ENCODE data around the gene KRTAP12-3. TPM values are rescaled to one million over a fixed set of nuclear protein-coding genes. Genes with fewer than 3 reads are reported as not detected.

Gene KRTAP12-3
- total RNA-seq, 1 experiment from 2014 or later, result not detected

GRCh38 chr21:44706026-44706705, 48.4 kb downstream of the KRTAP12-3 start:
- TF ChIP-seq CTCF (conservative IDR thresholded peaks at IDR 0.05) (no peak), EZH2 (IDR thresholded peaks at IDR 0.05; ENCODE audit: low read depth) (no peak)
- POLR2A ChIA-PET (ENCODE audit: unreplicated experiment), result no interaction called here
- BruUV-seq (replicated peaks), result no TSS peak
- Histone ChIP-seq H3K79me2 (ENCODE audit: low read depth) (no peaks in the 10 kb centered on the region), H3K4me3 (no peak overlapping the region), H3K4me2 (no peak overlapping the region), H4K20me1 (ENCODE audit: insufficient read depth) (no peaks in the 10 kb centered on the region), H3K9me3 (ENCODE audit: insufficient read depth, low read depth) (no peaks in the 10 kb centered on the region), H3F3A (ENCODE audit: insufficient read depth, low read depth) (no peaks in the 10 kb centered on the region), H3K4me1 (replicated peaks; ENCODE audit: insufficient read depth) (no peaks in the 10 kb centered on the region), H3K27ac (no peak overlapping the region), H3K27me3 (ENCODE audit: insufficient read depth, low read depth) (peaks cover 64% of the 10 kb centered on the region), H3K9me2 (ENCODE audit: insufficient read depth) (no peaks in the 10 kb centered on the region), H2AFZ (no peak overlapping the region), H3K36me3 (ENCODE audit: low read depth) (no peaks in the 10 kb centered on the region)
- CTCF ChIA-PET, result no interaction called here
- intact Hi-C loops (cut with micrococcal nuclease; ENCODE audit: unreplicated experiment), result no loop called here
- no peak for DNase-seq

- intact Hi-C loops (cut with micrococcal nuclease; ENCODE audit: unreplicated experiment), result no loop called here
Observed at GRCh38 chr21:44706706-44707581, 49.2 kb downstream of the KRTAP12-3 start.

More at GRCh38 chr21:44706706-44707581, 49.2 kb downstream of the KRTAP12-3 start:
- CTCF ChIA-PET, result no interaction called here
- H3K27ac ChIP-seq, result no peak overlapping the region
- no peak overlapping the region for H3K4me2 ChIP-seq
- H4K20me1 ChIP-seq (ENCODE audit: insufficient read depth), result no peaks in the 10 kb centered on the region
- no peaks in the 10 kb centered on the region for H3K36me3 ChIP-seq (ENCODE audit: low read depth)
- no peak overlapping the region for H3K4me3 ChIP-seq
- H3F3A ChIP-seq (ENCODE audit: insufficient read depth, low read depth), result no peaks in the 10 kb centered on the region
- no TSS peak for BruUV-seq (replicated peaks)
- POLR2A ChIA-PET (ENCODE audit: unreplicated experiment), result no interaction called here
- H3K27me3 ChIP-seq (ENCODE audit: insufficient read depth, low read depth), result peaks cover 63% of the 10 kb centered on the region
- DNase-seq, result no peak
- H3K9me2 ChIP-seq (ENCODE audit: insufficient read depth), result no peaks in the 10 kb centered on the region
- TF ChIP-seq EZH2 (IDR thresholded peaks at IDR 0.05; ENCODE audit: low read depth) (no peak), CTCF (conservative IDR thresholded peaks at IDR 0.05) (no peak)
- no peak overlapping the region for H2AFZ ChIP-seq
- no peaks in the 10 kb centered on the region for H3K79me2 ChIP-seq (ENCODE audit: low read depth)
- no peaks in the 10 kb centered on the region for H3K4me1 ChIP-seq (replicated peaks; ENCODE audit: insufficient read depth)
- no peaks in the 10 kb centered on the region for H3K9me3 ChIP-seq (ENCODE audit: insufficient read depth, low read depth)

Other genes starting within 250 kb of the KRTAP12-3 start
- 0.35 and 0.48 TPM in 2 replicates for gene LRRC3, start 202.4 kb upstream of the KRTAP12-3 start, total RNA-seq (2021)
- not detected in 2 replicates for gene KRTAP10-1, start 117.7 kb upstream of the KRTAP12-3 start, total RNA-seq (2021)
- not detected in 2 replicates for gene KRTAP10-2, start 106.4 kb upstream of the KRTAP12-3 start, total RNA-seq (2021)
- gene KRTAP10-3, start 99.1 kb upstream of the KRTAP12-3 start, total RNA-seq (2021), result not detected in 2 replicates
- not detected in 2 replicates for gene KRTAP10-4, start 84.2 kb upstream of the KRTAP12-3 start, total RNA-seq (2021)
- not detected in 2 replicates for gene KRTAP10-5, start 77.3 kb upstream of the KRTAP12-3 start, total RNA-seq (2021)
- not detected in 2 replicates for gene KRTAP10-6, start 65.4 kb upstream of the KRTAP12-3 start, total RNA-seq (2021)
- gene KRTAP10-7, start 57.3 kb upstream of the KRTAP12-3 start, total RNA-seq (2021), result not detected in 2 replicates
- not detected in 2 replicates for gene KRTAP10-8, start 45.9 kb upstream of the KRTAP12-3 start, total RNA-seq (2021)
- gene KRTAP10-9, start 30.8 kb upstream of the KRTAP12-3 start, total RNA-seq (2021), result not detected in 2 replicates
- gene KRTAP10-10, start 20.6 kb upstream of the KRTAP12-3 start, total RNA-seq (2021), result not detected in 2 replicates
- not detected in 2 replicates for gene KRTAP10-11, start 11.5 kb upstream of the KRTAP12-3 start, total RNA-seq (2021)
- not detected in 2 replicates for gene KRTAP12-4, start 3.3 kb upstream of the KRTAP12-3 start, total RNA-seq (2021)
- not detected in 2 replicates for gene KRTAP12-2, start 9.0 kb downstream of the KRTAP12-3 start, total RNA-seq (2021)
- not detected in 2 replicates for gene KRTAP12-1, start 24.2 kb downstream of the KRTAP12-3 start, total RNA-seq (2021)
- gene KRTAP10-12, start 39.2 kb downstream of the KRTAP12-3 start, total RNA-seq (2021), result not detected in 2 replicates
- gene TSPEAR, start 53.6 kb downstream of the KRTAP12-3 start, total RNA-seq (2021), result not detected in 2 replicates
- 51.9 and 52.7 TPM in 2 replicates for gene UBE2G2, start 143.9 kb downstream of the KRTAP12-3 start, total RNA-seq (2021)
- gene SUMO3, start 160.1 kb downstream of the KRTAP12-3 start, total RNA-seq (2021), result 79.6 and 81.5 TPM in 2 replicates
- 162 and 174 TPM in 2 replicates for gene PTTG1IP, start 215.8 kb downstream of the KRTAP12-3 start, total RNA-seq (2021)

Data from PC-9 (cell line).